Parathyroid adenoma (tissue), 2 donors: ENCODE measurements around the gene ADGRV1.

ENCODE experiments used
- H2AFZ ChIP-seq: fragments of 300-600 bp; sonication (generic); one replicate; pipeline ENCODE4 v1.7.0; 2017; ENCODE audit warnings: antibody characterized with exemption, mild to moderate bottlenecking
- H3K27ac ChIP-seq: fragments of 300-600 bp; sonication (generic); one replicate; pipeline ENCODE4 v1.7.0; 2017
- H3K27me3 ChIP-seq: fragments of 300-600 bp; sonication (generic); one replicate; pipeline ENCODE4 v1.7.0; 2017; ENCODE audit warnings: low read length; ENCODE audit not compliant: control insufficient read depth, insufficient read depth
- H3K36me3 ChIP-seq: fragments of 300-600 bp; sonication (generic); one replicate; pipeline ENCODE4 v1.7.0; 2017; ENCODE audit warnings: low read length; ENCODE audit not compliant: control insufficient read depth, insufficient read depth
- H3K4me1 ChIP-seq: fragments of 300-600 bp; sonication (generic); one replicate; pipeline ENCODE4 v1.7.0; 2017; ENCODE audit warnings: control low read depth
- H3K4me2 ChIP-seq: fragments of 300-600 bp; sonication (generic); one replicate; pipeline ENCODE4 v1.7.0; 2017; ENCODE audit warnings: low read length
- H3K4me3 ChIP-seq: fragments of 300-600 bp; sonication (generic); one replicate; pipeline ENCODE4 v1.7.0; 2017; ENCODE audit warnings: low read depth, low read length
- H3K79me2 ChIP-seq: fragments of 300-600 bp; sonication (generic); one replicate; pipeline ENCODE4 v1.7.0; 2017; ENCODE audit warnings: control low read depth
- H3K9ac ChIP-seq: fragments of 300-600 bp; sonication (generic); one replicate; pipeline ENCODE4 v1.7.0; 2017; ENCODE audit warnings: mild to moderate bottlenecking
- H3K9me3 ChIP-seq: fragments of 300-600 bp; sonication (generic); one replicate; pipeline ENCODE4 v1.7.0; 2017; ENCODE audit warnings: low read length; ENCODE audit not compliant: control insufficient read depth
- CTCF ChIP-seq: fragments of 300-600 bp; sonication (generic); IDR thresholded peaks from one replicate; pipeline ENCODE4 v1.7.0; 2017; ENCODE audit warnings: antibody characterized with exemption, mild to moderate bottlenecking
- donor health status: primary hyperparathyroidism.

Gene ADGRV1

GRCh38 chr5:91132550-91132949, 574.0 kb downstream of the ADGRV1 start:
- Histone ChIP-seq H3K4me3 (no peak overlapping the region), H3K9ac (no peak overlapping the region), H3K9me3 (no peaks in the 10 kb centered on the region), H3K27me3 (no peaks in the 10 kb centered on the region), H3K4me2 (no peak overlapping the region), H3K36me3 (no peaks in the 10 kb centered on the region), H2AFZ (no peak overlapping the region), H3K79me2 (no peaks in the 10 kb centered on the region), H3K27ac (no peak overlapping the region), H3K4me1 (no peaks in the 10 kb centered on the region)
- TF ChIP-seq CTCF, result no peak

GRCh38 chr5:91133183-91133582, 574.6 kb downstream of the ADGRV1 start:
- H3K27me3 ChIP-seq, result no peaks in the 10 kb centered on the region
- H3K36me3 ChIP-seq, result no peaks in the 10 kb centered on the region
- H3K9me3 ChIP-seq, result no peaks in the 10 kb centered on the region
- H3K4me2 ChIP-seq, result no peak overlapping the region
- no peaks in the 10 kb centered on the region for H3K4me1 ChIP-seq
- no peak overlapping the region for H2AFZ ChIP-seq
- no peak overlapping the region for H3K4me3 ChIP-seq
- TF ChIP-seq CTCF, result no peak
- H3K79me2 ChIP-seq, result no peaks in the 10 kb centered on the region
- no peak overlapping the region for H3K27ac ChIP-seq
- no peak overlapping the region for H3K9ac ChIP-seq

DNA sequence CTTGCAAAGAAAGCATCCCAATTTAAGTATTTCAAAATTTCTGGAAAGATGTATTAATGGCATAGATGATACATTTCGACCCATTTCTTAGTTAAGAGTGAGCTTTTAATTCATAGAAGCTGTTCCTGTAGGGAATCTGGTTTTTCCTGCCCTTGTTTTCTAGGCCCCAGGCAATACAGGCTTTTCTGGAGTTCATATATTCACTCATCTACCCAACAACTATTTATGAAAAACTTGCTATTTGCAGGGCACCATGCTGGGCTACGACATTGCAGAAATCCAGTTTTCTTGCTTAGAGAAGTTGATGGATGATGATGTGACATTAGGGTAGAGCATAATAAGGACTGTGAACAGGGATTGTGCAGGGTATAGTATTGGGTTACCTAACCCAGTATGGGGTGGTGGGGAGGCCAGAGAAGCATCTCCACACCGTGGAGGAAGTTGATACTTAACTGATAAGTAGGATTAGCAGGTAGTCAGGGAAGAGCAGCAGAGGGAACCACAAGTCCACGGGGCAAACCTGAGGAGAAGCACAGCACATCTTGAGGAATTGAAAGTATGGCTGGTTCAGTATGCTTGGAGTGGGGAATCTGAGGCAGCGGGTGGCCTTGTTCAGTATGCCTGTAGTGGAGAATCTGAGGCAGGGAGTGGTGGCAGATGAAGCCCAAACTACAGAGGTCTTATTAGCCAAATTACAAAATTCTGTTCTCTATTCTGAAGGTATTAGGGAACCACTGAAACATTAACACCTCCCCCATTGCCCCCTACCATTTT, 577.1 kb downstream of the ADGRV1 start:
- Histone ChIP-seq H3K36me3 (no peaks in the 10 kb centered on the region), H3K9me3 (no peaks in the 10 kb centered on the region), H2AFZ (no peak overlapping the region), H3K27ac (no peak overlapping the region), H3K27me3 (no peaks in the 10 kb centered on the region), H3K79me2 (no peaks in the 10 kb centered on the region), H3K4me3 (no peak overlapping the region), H3K4me2 (no peak overlapping the region), H3K4me1 (no peaks in the 10 kb centered on the region), H3K9ac (no peak overlapping the region)
- TF ChIP-seq CTCF, result no peak

DNA sequence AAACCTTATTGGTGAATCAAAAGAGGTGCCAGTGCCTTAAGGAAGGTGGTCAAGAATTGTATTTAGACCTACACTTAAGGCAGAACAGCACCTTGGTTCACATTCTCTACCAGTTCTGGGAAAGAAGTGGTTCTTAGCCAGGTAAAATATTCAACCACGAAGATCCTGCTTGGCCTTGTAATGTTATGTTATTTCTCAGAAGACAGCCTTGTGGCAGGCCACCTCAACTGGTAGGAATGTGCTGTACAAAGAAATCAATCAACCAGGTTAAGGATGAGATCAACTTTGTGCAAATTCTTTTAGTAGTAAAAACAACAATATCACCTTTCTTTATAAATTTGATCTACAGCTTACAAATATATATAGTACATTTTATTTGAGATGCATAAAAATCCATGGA, 577.7 kb downstream of the ADGRV1 start:
- TF ChIP-seq CTCF, result no peak
- Histone ChIP-seq H3K27ac (no peak overlapping the region), H3K27me3 (no peaks in the 10 kb centered on the region)

GRCh38 chr5:91137647-91138046, 579.0 kb downstream of the ADGRV1 start:
- Histone ChIP-seq H3K27me3 (no peaks in the 10 kb centered on the region), H2AFZ (no peak overlapping the region), H3K4me3 (no peak overlapping the region), H3K79me2 (no peaks in the 10 kb centered on the region), H3K36me3 (no peaks in the 10 kb centered on the region), H3K4me2 (no peak overlapping the region), H3K9ac (no peak overlapping the region), H3K9me3 (no peaks in the 10 kb centered on the region), H3K4me1 (no peaks in the 10 kb centered on the region), H3K27ac (no peak overlapping the region)
- TF ChIP-seq CTCF, result no peak

More for the DNA sequence above, 577.7 kb downstream of the ADGRV1 start:
- no peak overlapping the region for H3K4me3 ChIP-seq
- no peaks in the 10 kb centered on the region for H3K4me1 ChIP-seq
- no peaks in the 10 kb centered on the region for H3K9me3 ChIP-seq
- H3K9ac ChIP-seq, result no peak overlapping the region
- H3K79me2 ChIP-seq, result no peaks in the 10 kb centered on the region
- no peaks in the 10 kb centered on the region for H3K36me3 ChIP-seq
- H2AFZ ChIP-seq, result no peak overlapping the region
- no peak overlapping the region for H3K4me2 ChIP-seq
